Suprapubic skin (tissue), 4 donors: Measurements from ENCODE around the gene IL20. TPM values are rescaled to one million over a fixed set of nuclear protein-coding genes. Genes with fewer than 3 reads are reported as not detected.
"Not testable (repeated sequence)": the region's sequence is repeated elsewhere in the genome, so short reads cannot be mapped to it uniquely, and the experiment has no call there.

Experiments used
- DNase-seq, 2 donors: peaks; one replicate each; pipeline ENCODE4 v3.0.0-alpha.2; 2019; ENCODE audit warnings: low spot score in 2 of 2
- H3K27ac ChIP-seq: fragments of 200-600 bp; sonication (generic); one replicate; pipeline ENCODE4 v1.5.1; 2019
- H3K27me3 ChIP-seq: fragments of 200-600 bp; sonication (generic); one replicate; pipeline ENCODE4 v1.5.1; 2019
- H3K36me3 ChIP-seq: fragments of 200-600 bp; sonication (generic); one replicate; pipeline ENCODE4 v1.5.1; 2019
- H3K4me1 ChIP-seq: fragments of 200-600 bp; sonication (generic); one replicate; pipeline ENCODE4 v1.5.1; 2019
- H3K4me3 ChIP-seq: fragments of 200-600 bp; sonication (generic); one replicate; pipeline ENCODE4 v1.5.1; 2019; ENCODE audit warnings: mild to moderate bottlenecking
- H3K9me3 ChIP-seq: fragments of 200-600 bp; sonication (generic); one replicate; pipeline ENCODE4 v1.5.1; 2019
- CTCF ChIP-seq, 2 donors: fragments of 200-600 bp in 1 of 2; fragments of 450-650 bp in 1 of 2; sonication (generic) in 1 of 2; IDR thresholded peaks; one replicate each; pipeline ENCODE4 v1.5.1; 2016 to 2019; ENCODE audit warnings: antibody characterized with exemption in 2 of 2, mild to moderate bottlenecking in 1 of 2, moderate library complexity in 1 of 2
- EP300 ChIP-seq: sonication (generic); formaldehyde crosslinking; IDR thresholded peaks from one replicate; pipeline ENCODE4 v1.6.1; 2017; ENCODE audit warnings: antibody characterized with exemption
- POLR2A ChIP-seq, 2 donors: fragments of 450-650 bp; IDR thresholded peaks; one replicate each; pipeline ENCODE4 v1.6.1; 2017; ENCODE audit warnings: antibody characterized with exemption in 2 of 2, mild to moderate bottlenecking in 2 of 2, moderate library complexity in 2 of 2
- POLR2AphosphoS5 ChIP-seq, 3 donors: sonication (generic); formaldehyde crosslinking; IDR thresholded peaks; one replicate each; pipeline ENCODE4 v1.6.1; 2017; ENCODE audit warnings: antibody characterized with exemption in 3 of 3
- WGBS: methylation state at CpG from one replicate; pipeline ENCODE4 v1.1.5; 2018; 5-methylcytosine and 5-hydroxymethylcytosine counted together
- total RNA-seq, 4 donors: library from RNA; depleted of rRNA; stranded (reverse); fragments of >200 nt; gene quantifications; one replicate each; pipeline ENCODE4 v1.1.0, GENCODE V29; 2016

IL20 gene
- total RNA-seq, 4 donors from 2014 or later, result 0.76 to 1.4 (median 1.0) TPM; not detected in 1

- Histone ChIP-seq H3K27me3 (no peaks in the 10 kb centered on the region), H3K36me3 (no peaks in the 10 kb centered on the region), H3K4me1 (peaks cover 3% of the 10 kb centered on the region), H3K27ac (no peak overlapping the region), H3K4me3 (no peak overlapping the region), H3K9me3 (no peaks in the 10 kb centered on the region)
- TF ChIP-seq CTCF (IDR thresholded peaks at IDR 0.05) (no peak), POLR2A (IDR thresholded peaks at IDR 0.05) (no peak), POLR2AphosphoS5 (IDR thresholded peaks at IDR 0.05) (no peak), EP300 (no peak)
- DNase-seq, result no peak
- 97% methylated on average over 3 of the region's 3 CpGs for WGBS
Observed at GRCh38 chr1:206847337-206847834, 18.0 kb upstream of the IL20 start.

- Histone ChIP-seq H3K36me3 (no peaks in the 10 kb centered on the region), H3K4me3 (no peak overlapping the region), H3K9me3 (no peaks in the 10 kb centered on the region), H3K4me1 (peaks cover 3% of the 10 kb centered on the region), H3K27me3 (no peaks in the 10 kb centered on the region), H3K27ac (no peak overlapping the region)
- TF ChIP-seq POLR2A (IDR thresholded peaks at IDR 0.05), result no peak
- TF ChIP-seq CTCF (IDR thresholded peaks at IDR 0.05), result no peak
- no peak for TF ChIP-seq POLR2AphosphoS5 (IDR thresholded peaks at IDR 0.05)
- TF ChIP-seq EP300, result no peak
- no peak for DNase-seq
- 59% methylated on average over 1 of the region's 1 CpG for WGBS
Observed at GRCh38 chr1:206847946-206848345, 17.5 kb upstream of the IL20 start.

- no peaks in the 10 kb centered on the region for H3K36me3 ChIP-seq
- no peak for DNase-seq
- H3K9me3 ChIP-seq, result no peaks in the 10 kb centered on the region
- H3K27me3 ChIP-seq, result no peaks in the 10 kb centered on the region
- no peak overlapping the region for H3K4me3 ChIP-seq
- WGBS, result 72% methylated on average over 2 of the region's 2 CpGs
- no peak overlapping the region for H3K27ac ChIP-seq
- peaks cover 3% of the 10 kb centered on the region for H3K4me1 ChIP-seq
- TF ChIP-seq EP300 (no peak), CTCF (IDR thresholded peaks at IDR 0.05) (no peak), POLR2A (IDR thresholded peaks at IDR 0.05) (no peak), POLR2AphosphoS5 (IDR thresholded peaks at IDR 0.05) (no peak)
Observed at GRCh38 chr1:206850401-206850800, 15.0 kb upstream of the IL20 start.

- WGBS, result 74% methylated on average over 5 of the region's 5 CpGs
- H3K4me3 ChIP-seq, result no peak overlapping the region
Observed at GRCh38 chr1:206851341-206852010, 13.9 kb upstream of the IL20 start.

GRCh38 chr1:206852662-206853061 lies 12.8 kb upstream of the IL20 start:
- not testable (repeated sequence) for H3K27ac ChIP-seq, H3K27me3 ChIP-seq, H3K4me3 ChIP-seq, H3K4me1 ChIP-seq, H3K36me3 ChIP-seq, DNase-seq, H3K9me3 ChIP-seq
- WGBS, result 94% methylated on average over 2 of the region's 2 CpGs

More at GRCh38 chr1:206851341-206852010, 13.9 kb upstream of the IL20 start:
- peaks cover 3% of the 10 kb centered on the region for H3K4me1 ChIP-seq
- no peaks in the 10 kb centered on the region for H3K36me3 ChIP-seq
- TF ChIP-seq POLR2A (IDR thresholded peaks at IDR 0.05) (no peak), EP300 (no peak), POLR2AphosphoS5 (IDR thresholded peaks at IDR 0.05) (no peak), CTCF (IDR thresholded peaks at IDR 0.05) (no peak)
- H3K27ac ChIP-seq, result no peak overlapping the region
- H3K27me3 ChIP-seq, result no peaks in the 10 kb centered on the region
- no peaks in the 10 kb centered on the region for H3K9me3 ChIP-seq
- DNase-seq, result no peak

GRCh38 chr1:206853696-206854095 lies 11.7 kb upstream of the IL20 start:
- not testable (repeated sequence) for H3K27me3 ChIP-seq, DNase-seq, H3K4me1 ChIP-seq, H3K4me3 ChIP-seq, H3K36me3 ChIP-seq, H3K27ac ChIP-seq, H3K9me3 ChIP-seq
